Left ventricle myocardium inferior (tissue), 1 donor: ENCODE data around the gene RNF34. TPM values are rescaled to one million over a fixed set of nuclear protein-coding genes. Genes with fewer than 3 reads are reported as not detected.

ENCODE experiments used
- DNase-seq: peaks from one replicate; pipeline ENCODE4 v3.0.0-alpha.2; 2020
- H3K27ac ChIP-seq: fragments of 200-600 bp; replicated peaks from 2 replicates; pipeline ENCODE4 v1.8.0; 2021
- H3K27me3 ChIP-seq: fragments of 200-600 bp; 2 replicates; pipeline ENCODE4 v1.8.0; 2021; ENCODE audit warnings: low read depth
- H3K36me3 ChIP-seq: fragments of 200-600 bp; 2 replicates; pipeline ENCODE4 v1.8.0; 2021
- H3K4me1 ChIP-seq: fragments of 200-600 bp; 2 replicates; pipeline ENCODE4 v1.8.0; 2021
- H3K4me3 ChIP-seq: fragments of 200-600 bp; 2 replicates; pipeline ENCODE4 v1.8.0; 2021; ENCODE audit warnings: mild to moderate bottlenecking, moderate library complexity
- H3K9me3 ChIP-seq: fragments of 200-600 bp; replicated peaks from 2 replicates; pipeline ENCODE4 v1.8.0; 2021
- CTCF ChIP-seq: fragments of 200-600 bp; IDR thresholded peaks from 2 replicates; pipeline ENCODE4 v1.8.0; 2021; ENCODE audit warnings: antibody characterized with exemption, mild to moderate bottlenecking, borderline replicate concordance
- intact Hi-C: fragments of 100-400 bp; cut with micrococcal nuclease; formaldehyde crosslinking; loops from one replicate; pipeline ENCODE4 v1.11.0; 2022
- total RNA-seq: library from RNA; stranded (reverse); fragmentation: NEBNext Ultra II Directional; extraction: Animal tissue kit (Norgen Biotek cat#: 25700); gene quantifications from one replicate; pipeline ENCODE4 v1.2.1, GENCODE V29; 2021
- donor health status: DM: no; HTN: yes; CAD: no; lungs with severe emphysema.

Gene RNF34
- total RNA-seq, 1 donor from 2014 or later, result 22.4 TPM

- Histone ChIP-seq H3K4me3 (no peak overlapping the region), H3K27ac (no peak overlapping the region), H3K9me3 (no peaks in the 10 kb centered on the region), H3K36me3 (peaks cover 6% of the 10 kb centered on the region), H3K27me3 (no peaks in the 10 kb centered on the region), H3K4me1 (peaks cover 27% of the 10 kb centered on the region)
- intact Hi-C loops, result no loop called here
- no peak for TF ChIP-seq CTCF
- DNase-seq, result no peak
These were observed 53.7 kb downstream of the RNF34 start for GRCh38 chr12:121453629-121454028.

- no peak for TF ChIP-seq CTCF
- H3K9me3 ChIP-seq, result no peaks in the 10 kb centered on the region
- H3K27ac ChIP-seq, result no peak overlapping the region
- intact Hi-C loops, result no loop called here
- no peak overlapping the region for H3K4me3 ChIP-seq
- H3K36me3 ChIP-seq, result peaks cover 6% of the 10 kb centered on the region
- no peak for DNase-seq
- H3K27me3 ChIP-seq, result no peaks in the 10 kb centered on the region
- peaks cover 23% of the 10 kb centered on the region for H3K4me1 ChIP-seq
These were observed 55.0 kb downstream of the RNF34 start for GRCh38 chr12:121454921-121455320.

- no peak for DNase-seq
- intact Hi-C loops, result no loop called here
- Histone ChIP-seq H3K27ac (no peak overlapping the region), H3K4me1 (peaks cover 18% of the 10 kb centered on the region), H3K9me3 (no peaks in the 10 kb centered on the region), H3K36me3 (peaks cover 6% of the 10 kb centered on the region), H3K4me3 (no peak overlapping the region), H3K27me3 (no peaks in the 10 kb centered on the region)
- TF ChIP-seq CTCF, result no peak
These were observed 56.0 kb downstream of the RNF34 start for GRCh38 chr12:121455766-121456420.

GRCh38 chr12:121456551-121456950 lies 56.6 kb downstream of the RNF34 start:
- no peak for DNase-seq
- intact Hi-C loops, result no loop called here
- Histone ChIP-seq H3K4me3 (no peak overlapping the region), H3K36me3 (peaks cover 6% of the 10 kb centered on the region), H3K27me3 (no peaks in the 10 kb centered on the region), H3K27ac (no peak overlapping the region), H3K9me3 (no peaks in the 10 kb centered on the region), H3K4me1 (peaks cover 16% of the 10 kb centered on the region)
- TF ChIP-seq CTCF, result no peak

GRCh38 chr12:121461048-121461447 lies 61.1 kb downstream of the RNF34 start:
- intact Hi-C loops, result no loop called here
- H3K27ac ChIP-seq, result no peak overlapping the region

More at GRCh38 chr12:121461048-121461447, 61.1 kb downstream of the RNF34 start:
- peaks cover 14% of the 10 kb centered on the region for H3K4me1 ChIP-seq
- no peak for TF ChIP-seq CTCF
- H3K9me3 ChIP-seq, result no peaks in the 10 kb centered on the region
- no peaks in the 10 kb centered on the region for H3K36me3 ChIP-seq
- H3K27me3 ChIP-seq, result no peaks in the 10 kb centered on the region
- no peak for DNase-seq
- no peak overlapping the region for H3K4me3 ChIP-seq
